HG02588 (cell line): ENCODE data around the gene PLEKHM3.

Experiments
- ATAC-seq: cut with Tn5 transposase; IDR thresholded peaks from one replicate; pipeline ENCODE4 v1.9.1; 2021; ENCODE audit warnings: mild to moderate bottlenecking, moderate library complexity; ENCODE audit not compliant: unreplicated experiment

The PLEKHM3 gene

GRCh38 chr2:207867905-207868304 is 157.4 kb downstream of the PLEKHM3 start:
- ATAC-seq: no peak

DNA sequence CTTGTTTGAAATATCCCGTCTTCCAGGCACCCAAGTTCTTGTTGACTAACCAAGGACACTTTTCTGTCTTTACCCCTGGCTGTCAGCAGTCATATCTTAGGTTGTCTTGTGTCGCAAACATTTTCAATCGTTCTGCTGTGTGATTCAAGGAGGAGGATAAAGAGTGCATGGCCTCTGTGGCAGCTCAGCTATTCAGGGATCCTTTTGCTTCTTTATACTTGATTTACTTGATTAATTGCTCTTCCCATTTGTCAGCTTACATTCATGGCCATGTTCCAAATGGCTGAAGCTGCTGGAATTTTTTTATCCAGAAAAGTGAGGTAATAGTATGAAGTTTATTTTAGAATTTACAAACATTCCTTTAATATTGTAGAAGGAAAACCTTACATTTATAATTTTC is 158.3 kb downstream of the PLEKHM3 start:
- ATAC-seq: no peak

GRCh38 chr2:207865210-207865609 is 160.1 kb downstream of the PLEKHM3 start:
- no peak for ATAC-seq

GRCh38 chr2:207863345-207863744 is 162.0 kb downstream of the PLEKHM3 start:
- ATAC-seq: no peak

DNA sequence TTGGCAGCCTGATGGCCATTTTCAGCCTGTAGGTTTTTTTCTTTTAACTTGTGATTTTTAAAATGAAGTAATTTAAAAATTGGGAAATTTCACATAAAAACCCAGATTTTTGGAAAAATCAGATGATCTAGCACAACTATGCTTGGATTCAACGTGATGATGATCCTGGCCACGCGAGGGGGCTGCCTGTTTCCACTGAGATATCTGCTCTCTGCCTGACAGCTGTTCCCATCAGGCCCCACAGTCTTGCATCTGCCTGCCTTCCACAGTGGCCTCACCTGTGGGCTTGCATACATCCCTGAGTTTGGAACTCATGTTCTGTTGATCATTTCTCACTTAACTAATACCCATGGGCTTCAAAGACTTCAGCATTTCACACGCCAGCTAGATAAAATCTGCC is 163.5 kb downstream of the PLEKHM3 start:
- no peak for ATAC-seq

- ATAC-seq: no peak
These were observed 164.6 kb downstream of the PLEKHM3 start for GRCh38 chr2:207860685-207861084.

DNA sequence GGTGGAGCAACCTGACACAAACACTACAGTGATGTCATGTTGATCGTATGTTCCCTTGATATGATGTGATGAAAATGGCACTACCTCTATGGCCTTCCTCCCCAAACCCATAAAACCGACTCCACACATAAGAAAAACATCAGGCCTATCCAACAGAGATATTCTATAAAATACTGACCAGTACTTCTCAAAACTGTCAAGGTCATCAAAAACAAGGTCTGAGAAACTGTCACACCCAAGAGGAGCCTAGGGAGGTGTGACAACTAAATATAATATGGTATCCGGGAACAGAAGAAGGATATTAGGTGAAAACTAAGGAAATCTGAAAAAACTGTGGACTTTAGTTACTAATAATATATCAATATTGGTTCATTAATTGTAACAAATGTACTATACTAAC is 169.7 kb downstream of the PLEKHM3 start:
- ATAC-seq: no peak

- no peak for ATAC-seq
These were observed 170.6 kb downstream of the PLEKHM3 start for GRCh38 chr2:207854484-207855440.

DNA sequence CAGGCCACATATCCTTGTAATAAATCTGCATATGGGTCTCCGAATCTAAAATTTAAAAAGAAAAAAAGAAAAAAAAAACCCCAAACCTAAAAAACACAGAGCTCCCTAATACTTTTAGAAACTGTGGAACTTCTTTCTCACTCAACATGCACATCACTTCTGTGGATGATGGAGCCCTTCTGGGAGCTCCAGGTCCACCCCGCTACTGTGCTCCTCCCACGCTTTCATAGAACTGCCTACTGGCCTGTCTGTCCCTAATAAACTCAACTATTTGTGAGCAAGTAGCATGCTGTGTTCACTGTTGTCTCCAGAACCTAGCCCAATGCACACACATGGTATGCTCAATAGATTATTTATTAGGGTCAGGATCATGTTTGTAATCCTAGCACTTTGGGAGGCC is 172.5 kb downstream of the PLEKHM3 start:
- no peak for ATAC-seq

- no peak for ATAC-seq
These were observed 175.9 kb downstream of the PLEKHM3 start for GRCh38 chr2:207849443-207849842.

DNA sequence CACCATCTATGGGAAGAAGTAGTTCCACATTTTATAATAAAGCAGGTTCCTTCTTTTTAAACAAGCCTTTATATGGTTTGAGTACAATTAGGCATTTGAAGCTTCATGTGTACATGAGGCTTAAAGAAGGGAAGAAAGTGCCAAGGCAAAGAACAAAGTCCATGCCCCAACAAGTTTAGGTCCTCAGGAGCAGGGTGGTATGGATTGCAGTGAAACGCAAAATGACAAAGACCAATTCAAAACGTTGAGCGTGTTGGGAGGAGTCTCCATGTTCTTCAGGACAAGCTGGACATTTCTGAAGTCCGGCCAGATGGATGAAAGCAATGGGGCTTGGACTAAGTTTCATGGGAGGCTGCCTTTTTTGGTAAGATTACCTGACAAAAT is 176.8 kb downstream of the PLEKHM3 start:
- ATAC-seq: no peak

- ATAC-seq: no peak
These were observed 177.4 kb downstream of the PLEKHM3 start for GRCh38 chr2:207847807-207848544.

GRCh38 chr2:207847098-207847806 is 178.1 kb downstream of the PLEKHM3 start:
- ATAC-seq: no peak

- no peak for ATAC-seq
These were observed 180.0 kb downstream of the PLEKHM3 start for GRCh38 chr2:207845202-207845864.

GRCh38 chr2:207844648-207845047 is 180.7 kb downstream of the PLEKHM3 start:
- no peak for ATAC-seq

- no peak for ATAC-seq
These were observed 185.2 kb downstream of the PLEKHM3 start for GRCh38 chr2:207840101-207840500.

- ATAC-seq: no peak
These were observed 185.8 kb downstream of the PLEKHM3 start for GRCh38 chr2:207839575-207839974.

GRCh38 chr2:207839028-207839427 is 186.3 kb downstream of the PLEKHM3 start:
- ATAC-seq: no peak

GRCh38 chr2:207836521-207837133 is 188.7 kb downstream of the PLEKHM3 start:
- ATAC-seq: no peak

- ATAC-seq: no peak
These were observed 189.5 kb downstream of the PLEKHM3 start for GRCh38 chr2:207835805-207836204.
